ENCODE measurements around the gene TMEM225B. TPM values are rescaled to one million over a fixed set of nuclear protein-coding genes. Genes with fewer than 3 reads are reported as not detected.
A peak's percentile ranks its signal among the peaks of the same experiment; 100 is the strongest.
"Not testable (repeated sequence)": the region's sequence is repeated elsewhere in the genome, so short reads cannot be mapped to it uniquely, and the experiment has no call there.

Gene TMEM225B
- total and polyA plus RNA-seq, 4 donors, result 0.10 to 0.28 (median 0.17) TPM; not detected in 1

DNA sequence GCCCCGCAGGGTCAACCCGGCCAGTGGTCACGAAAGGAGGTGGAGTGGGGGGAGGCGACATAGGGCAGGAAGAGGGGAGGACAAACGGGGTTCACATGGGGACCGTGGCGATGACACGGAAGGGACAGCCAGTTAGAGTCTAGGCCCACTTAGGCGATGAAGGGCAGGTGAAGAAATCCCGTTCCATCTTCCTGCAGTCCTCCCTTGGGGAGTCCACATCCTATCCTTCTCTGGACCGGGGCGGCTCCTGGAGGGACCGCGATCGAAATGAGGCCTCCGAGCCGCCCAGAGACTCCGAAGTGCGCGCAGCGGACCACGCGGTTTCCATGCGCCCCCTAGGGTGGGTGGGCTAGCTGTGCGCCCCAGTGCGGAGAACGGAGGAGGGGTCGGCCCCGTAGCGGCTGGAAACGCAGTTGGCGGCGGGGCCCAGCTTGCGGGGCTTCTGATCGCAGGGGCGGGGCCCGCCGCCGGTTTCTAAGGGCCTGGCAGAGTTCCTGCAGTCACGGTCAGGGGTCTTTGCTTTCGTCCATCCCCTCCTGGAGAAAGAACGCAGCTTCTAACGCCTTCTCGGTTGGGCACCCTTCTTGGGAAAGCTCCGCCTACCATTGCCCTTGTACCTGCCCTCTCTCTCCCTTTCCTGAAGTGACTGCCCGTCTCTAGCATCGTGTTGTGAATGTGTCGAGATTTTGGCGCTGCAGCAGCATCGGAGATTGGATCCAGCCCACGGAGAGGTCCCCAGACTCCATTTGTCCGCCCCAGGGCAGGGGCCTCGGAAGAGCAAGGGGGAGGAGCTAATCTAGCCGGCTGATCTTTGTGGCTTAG lies 17.9 kb upstream of the TMEM225B start:
- Histone ChIP-seq H3K27me3 (ENCODE audit: control insufficient read depth in 4 of 4, insufficient read depth in 4 of 4, low read length in 3 of 4) (no peaks in the 10 kb centered on the region), H3K27ac (ENCODE audit: low read depth in 1 of 2, low read length in 2 of 2) (no peak overlapping the region), H3K9me3 (ENCODE audit: control insufficient read depth in 4 of 4, low read length in 3 of 4) (no peaks in the 10 kb centered on the region), H3K4me3 (ENCODE audit: low read depth in 1 of 3, low read length in 3 of 3) (peak overlapping the region; percentile 2 to 44 (median 32)), H3K36me3 (ENCODE audit: control insufficient read depth in 4 of 4, insufficient read depth in 3 of 4, low read depth in 1 of 4, low read length in 3 of 4) (no peaks in the 10 kb centered on the region), H3K9ac (ENCODE audit: low read depth in 1 of 2, low read length in 2 of 2) (no peak overlapping the region), H3K4me1 (ENCODE audit: control insufficient read depth in 4 of 4, insufficient read depth in 4 of 4, low read length in 3 of 4) (peaks cover 0 to 12% (median 6%) of the 10 kb centered on the region in 4 donors)
- TF ChIP-seq RAD21 (IDR thresholded peaks at IDR 0.05), result peak; percentile 8 to 44
- no peak for TF ChIP-seq FOXA2 (IDR thresholded peaks at IDR 0.05)
- DNase-seq (ENCODE audit: low spot score), result no peak
- 6% methylated on average over 54 of the region's 54 CpGs for WGBS

DNA sequence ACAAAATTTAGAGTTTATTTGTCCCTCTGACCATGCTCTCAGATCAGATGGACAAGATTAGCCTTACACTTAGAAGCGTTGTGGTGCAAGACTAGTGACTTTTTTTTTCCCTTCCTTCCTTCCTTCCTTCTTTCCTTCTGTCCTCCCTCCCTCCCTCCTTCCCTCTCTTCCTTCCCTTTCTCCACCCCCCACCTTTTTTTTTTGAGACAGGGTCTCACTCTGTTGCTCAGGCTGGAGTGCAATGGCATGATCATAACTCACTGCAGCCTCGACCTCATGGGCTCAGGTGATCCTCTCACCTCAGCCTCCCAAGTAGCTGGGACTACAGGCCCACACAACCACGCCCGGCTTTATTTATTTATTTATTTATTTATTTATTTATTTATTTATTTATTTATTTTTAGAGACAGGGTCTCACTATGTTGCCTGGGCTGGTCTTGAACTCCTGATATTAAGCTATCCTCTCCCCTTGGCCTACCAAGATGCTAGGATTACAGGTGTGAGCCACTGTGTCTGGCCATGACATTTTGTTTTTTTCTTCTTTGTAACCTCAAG lies 17.2 kb upstream of the TMEM225B start:
- Histone ChIP-seq H3K4me1 (ENCODE audit: control insufficient read depth in 4 of 4, insufficient read depth in 4 of 4, low read length in 3 of 4) (peaks cover 0 to 12% (median 6%) of the 10 kb centered on the region in 4 donors), H3K4me3 (ENCODE audit: low read depth in 1 of 3, low read length in 3 of 3) (peak overlapping the region in 2 of 3 donors; percentile 2 to 44)
- not testable (repeated sequence) for H3K27me3 ChIP-seq (ENCODE audit: control insufficient read depth in 4 of 4, insufficient read depth in 4 of 4, low read length in 3 of 4); H3K36me3 ChIP-seq (ENCODE audit: control insufficient read depth in 4 of 4, insufficient read depth in 3 of 4, low read depth in 1 of 4, low read length in 3 of 4); H3K27ac ChIP-seq (ENCODE audit: low read depth in 1 of 2, low read length in 2 of 2); H3K9ac ChIP-seq (ENCODE audit: low read depth in 1 of 2, low read length in 2 of 2); DNase-seq (ENCODE audit: low spot score); H3K9me3 ChIP-seq (ENCODE audit: control insufficient read depth in 4 of 4, low read length in 3 of 4)
- 60% methylated on average over 4 of the region's 4 CpGs for whole genome bisulfite sequencing

DNA sequence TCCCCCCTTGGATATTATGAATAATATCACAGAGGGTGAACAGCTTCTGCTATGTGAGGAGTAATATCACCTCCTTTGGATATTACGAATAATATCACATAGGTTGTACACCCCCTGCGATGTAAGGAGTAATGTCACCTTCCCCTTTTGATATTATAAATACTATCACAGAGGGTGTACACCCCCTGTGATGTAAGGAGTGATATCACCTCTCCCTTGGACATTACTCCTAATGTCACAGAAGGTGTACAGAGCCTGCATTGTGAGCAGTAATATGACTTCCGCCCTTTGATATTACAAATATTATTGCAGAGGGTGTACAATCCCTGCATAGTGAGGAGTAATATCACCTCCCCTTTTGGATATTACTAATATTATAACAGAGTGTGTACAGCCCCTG lies 9.2 kb upstream of the TMEM225B start:
- TF ChIP-seq FOXA2 (IDR thresholded peaks at IDR 0.05) (no peak), HNF4G (IDR thresholded peaks at IDR 0.05) (no peak), SP1 (IDR thresholded peaks at IDR 0.05) (no peak), NR2F2 (IDR thresholded peaks at IDR 0.05) (no peak), EGR1 (IDR thresholded peaks at IDR 0.05; ENCODE audit: low read depth in 2 of 2) (no peak), RXRA (IDR thresholded peaks at IDR 0.05) (no peak), HNF4A (conservative IDR thresholded peaks at IDR 0.05) (no peak), TAF1 (conservative IDR thresholded peaks at IDR 0.05) (no peak), GABPA (IDR thresholded peaks at IDR 0.05 in 1 of 2, conservative IDR thresholded peaks at IDR 0.05 in 1 of 2) (no peak), RAD21 (IDR thresholded peaks at IDR 0.05) (no peak), JUND (IDR thresholded peaks at IDR 0.05) (no peak), FOXA1 (IDR thresholded peaks at IDR 0.05) (no peak), YY1 (IDR thresholded peaks at IDR 0.05) (no peak)
- TF ChIP-seq, protein P1, sequence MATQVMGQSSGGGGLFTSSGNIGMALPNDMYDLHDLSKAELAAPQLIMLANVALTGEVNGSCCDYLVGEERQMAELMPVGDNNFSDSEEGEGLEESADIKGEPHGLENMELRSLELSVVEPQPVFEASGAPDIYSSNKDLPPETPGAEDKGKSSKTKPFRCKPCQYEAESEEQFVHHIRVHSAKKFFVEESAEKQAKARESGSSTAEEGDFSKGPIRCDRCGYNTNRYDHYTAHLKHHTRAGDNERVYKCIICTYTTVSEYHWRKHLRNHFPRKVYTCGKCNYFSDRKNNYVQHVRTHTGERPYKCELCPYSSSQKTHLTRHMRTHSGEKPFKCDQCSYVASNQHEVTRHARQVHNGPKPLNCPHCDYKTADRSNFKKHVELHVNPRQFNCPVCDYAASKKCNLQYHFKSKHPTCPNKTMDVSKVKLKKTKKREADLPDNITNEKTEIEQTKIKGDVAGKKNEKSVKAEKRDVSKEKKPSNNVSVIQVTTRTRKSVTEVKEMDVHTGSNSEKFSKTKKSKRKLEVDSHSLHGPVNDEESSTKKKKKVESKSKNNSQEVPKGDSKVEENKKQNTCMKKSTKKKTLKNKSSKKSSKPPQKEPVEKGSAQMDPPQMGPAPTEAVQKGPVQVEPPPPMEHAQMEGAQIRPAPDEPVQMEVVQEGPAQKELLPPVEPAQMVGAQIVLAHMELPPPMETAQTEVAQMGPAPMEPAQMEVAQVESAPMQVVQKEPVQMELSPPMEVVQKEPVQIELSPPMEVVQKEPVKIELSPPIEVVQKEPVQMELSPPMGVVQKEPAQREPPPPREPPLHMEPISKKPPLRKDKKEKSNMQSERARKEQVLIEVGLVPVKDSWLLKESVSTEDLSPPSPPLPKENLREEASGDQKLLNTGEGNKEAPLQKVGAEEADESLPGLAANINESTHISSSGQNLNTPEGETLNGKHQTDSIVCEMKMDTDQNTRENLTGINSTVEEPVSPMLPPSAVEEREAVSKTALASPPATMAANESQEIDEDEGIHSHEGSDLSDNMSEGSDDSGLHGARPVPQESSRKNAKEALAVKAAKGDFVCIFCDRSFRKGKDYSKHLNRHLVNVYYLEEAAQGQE (IDR thresholded peaks at IDR 0.05), result no peak
- TF ChIP-seq, protein P2, sequence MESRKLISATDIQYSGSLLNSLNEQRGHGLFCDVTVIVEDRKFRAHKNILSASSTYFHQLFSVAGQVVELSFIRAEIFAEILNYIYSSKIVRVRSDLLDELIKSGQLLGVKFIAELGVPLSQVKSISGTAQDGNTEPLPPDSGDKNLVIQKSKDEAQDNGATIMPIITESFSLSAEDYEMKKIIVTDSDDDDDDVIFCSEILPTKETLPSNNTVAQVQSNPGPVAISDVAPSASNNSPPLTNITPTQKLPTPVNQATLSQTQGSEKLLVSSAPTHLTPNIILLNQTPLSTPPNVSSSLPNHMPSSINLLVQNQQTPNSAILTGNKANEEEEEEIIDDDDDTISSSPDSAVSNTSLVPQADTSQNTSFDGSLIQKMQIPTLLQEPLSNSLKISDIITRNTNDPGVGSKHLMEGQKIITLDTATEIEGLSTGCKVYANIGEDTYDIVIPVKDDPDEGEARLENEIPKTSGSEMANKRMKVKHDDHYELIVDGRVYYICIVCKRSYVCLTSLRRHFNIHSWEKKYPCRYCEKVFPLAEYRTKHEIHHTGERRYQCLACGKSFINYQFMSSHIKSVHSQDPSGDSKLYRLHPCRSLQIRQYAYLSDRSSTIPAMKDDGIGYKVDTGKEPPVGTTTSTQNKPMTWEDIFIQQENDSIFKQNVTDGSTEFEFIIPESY (IDR thresholded peaks at IDR 0.05), result no peak
- TF ChIP-seq, protein P3, sequence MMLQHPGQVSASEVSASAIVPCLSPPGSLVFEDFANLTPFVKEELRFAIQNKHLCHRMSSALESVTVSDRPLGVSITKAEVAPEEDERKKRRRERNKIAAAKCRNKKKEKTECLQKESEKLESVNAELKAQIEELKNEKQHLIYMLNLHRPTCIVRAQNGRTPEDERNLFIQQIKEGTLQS (IDR thresholded peaks at IDR 0.05), result no peak
- TF ChIP-seq, protein P4, sequence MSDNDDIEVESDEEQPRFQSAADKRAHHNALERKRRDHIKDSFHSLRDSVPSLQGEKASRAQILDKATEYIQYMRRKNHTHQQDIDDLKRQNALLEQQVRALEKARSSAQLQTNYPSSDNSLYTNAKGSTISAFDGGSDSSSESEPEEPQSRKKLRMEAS (IDR thresholded peaks at IDR 0.05), result no peak
- TF ChIP-seq, protein P5, sequence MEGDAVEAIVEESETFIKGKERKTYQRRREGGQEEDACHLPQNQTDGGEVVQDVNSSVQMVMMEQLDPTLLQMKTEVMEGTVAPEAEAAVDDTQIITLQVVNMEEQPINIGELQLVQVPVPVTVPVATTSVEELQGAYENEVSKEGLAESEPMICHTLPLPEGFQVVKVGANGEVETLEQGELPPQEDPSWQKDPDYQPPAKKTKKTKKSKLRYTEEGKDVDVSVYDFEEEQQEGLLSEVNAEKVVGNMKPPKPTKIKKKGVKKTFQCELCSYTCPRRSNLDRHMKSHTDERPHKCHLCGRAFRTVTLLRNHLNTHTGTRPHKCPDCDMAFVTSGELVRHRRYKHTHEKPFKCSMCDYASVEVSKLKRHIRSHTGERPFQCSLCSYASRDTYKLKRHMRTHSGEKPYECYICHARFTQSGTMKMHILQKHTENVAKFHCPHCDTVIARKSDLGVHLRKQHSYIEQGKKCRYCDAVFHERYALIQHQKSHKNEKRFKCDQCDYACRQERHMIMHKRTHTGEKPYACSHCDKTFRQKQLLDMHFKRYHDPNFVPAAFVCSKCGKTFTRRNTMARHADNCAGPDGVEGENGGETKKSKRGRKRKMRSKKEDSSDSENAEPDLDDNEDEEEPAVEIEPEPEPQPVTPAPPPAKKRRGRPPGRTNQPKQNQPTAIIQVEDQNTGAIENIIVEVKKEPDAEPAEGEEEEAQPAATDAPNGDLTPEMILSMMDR (IDR thresholded peaks at IDR 0.05; ENCODE audit: low read depth, low read length, missing input control), result no peak
- H3K27ac ChIP-seq (ENCODE audit: low read depth in 1 of 2, low read length in 2 of 2), result no peak overlapping the region
- 84% methylated on average over 3 of the region's 3 CpGs for WGBS

More for the DNA sequence above, 9.2 kb upstream of the TMEM225B start:
- Histone ChIP-seq H3K27me3 (ENCODE audit: control insufficient read depth in 4 of 4, insufficient read depth in 4 of 4, low read length in 3 of 4) (peaks cover 0 to 4% (median 0%) of the 10 kb centered on the region in 4 donors), H3K36me3 (ENCODE audit: control insufficient read depth in 4 of 4, insufficient read depth in 3 of 4, low read depth in 1 of 4, low read length in 3 of 4) (no peaks in the 10 kb centered on the region), H3K4me1 (ENCODE audit: control insufficient read depth in 4 of 4, insufficient read depth in 4 of 4, low read length in 3 of 4) (no peaks in the 10 kb centered on the region), H3K9ac (ENCODE audit: low read depth in 1 of 2, low read length in 2 of 2) (no peak overlapping the region), H3K4me3 (ENCODE audit: low read depth in 1 of 3, low read length in 3 of 3) (no peak overlapping the region), H3K9me3 (ENCODE audit: control insufficient read depth in 4 of 4, low read length in 3 of 4) (no peaks in the 10 kb centered on the region)
- no peak for DNase-seq (ENCODE audit: low spot score)
